ENCODE measurements around the gene PM20D2. TPM values are rescaled to one million over a fixed set of nuclear protein-coding genes. Genes with fewer than 3 reads are reported as not detected.

PM20D2 gene
- total RNA-seq, 4 donors from 2014 or later = 15.3 to 18.6 (median 16.7) TPM

DNA sequence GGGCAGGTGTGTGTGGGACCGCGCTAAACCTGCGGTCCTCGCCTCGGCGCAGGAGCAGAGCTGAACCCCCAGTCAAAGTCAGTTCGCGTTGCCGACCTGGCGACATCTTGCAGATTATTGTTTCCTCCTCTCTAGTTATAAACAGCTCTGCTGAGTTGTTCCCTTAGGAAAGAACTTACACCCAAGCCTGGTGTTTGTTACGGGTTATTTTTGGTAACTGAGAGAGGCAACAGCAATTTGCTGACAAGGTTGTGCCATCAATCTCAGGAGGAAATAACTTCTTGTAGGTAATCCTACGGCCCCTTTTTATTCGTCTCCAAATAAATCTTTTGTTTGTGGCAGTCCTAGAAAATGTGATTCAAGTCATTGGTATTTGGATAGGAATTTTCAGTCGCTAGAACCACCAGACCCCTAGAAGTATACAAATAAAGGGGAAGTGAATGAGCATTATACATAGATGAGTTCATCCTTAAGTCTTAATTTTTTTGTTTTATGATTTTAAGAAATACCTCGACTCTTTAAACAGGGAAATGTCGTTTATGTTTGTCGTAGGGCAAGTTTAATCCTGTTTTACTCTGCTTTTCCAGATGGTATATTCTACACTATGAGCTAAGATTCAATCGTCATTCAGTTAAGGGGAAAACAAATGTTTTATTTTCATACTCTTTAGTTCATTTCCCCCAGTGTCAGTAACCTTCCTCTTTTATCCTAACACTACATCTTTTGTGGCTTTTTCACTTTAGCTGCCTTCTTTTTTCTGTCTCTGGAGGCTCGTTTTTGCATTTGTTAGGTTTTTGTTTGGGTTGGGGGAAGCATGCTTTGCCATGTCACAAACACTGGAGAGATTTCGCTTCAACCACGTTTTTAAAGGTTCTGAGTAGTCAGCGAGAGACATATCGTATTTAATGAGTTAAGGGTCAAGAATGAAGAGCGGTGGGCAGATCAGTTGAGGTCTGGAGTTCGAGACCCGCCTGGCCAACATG, 1.2 kb downstream of the PM20D2 start:
- WGBS = 26% methylated on average over 26 of the region's 26 CpGs
- peaks cover 4% of the 10 kb centered on the region for H3K36me3 ChIP-seq
- no peak for DNase-seq (ENCODE audit: low spot score in 2 of 2)
- H3K27ac ChIP-seq = peak overlapping the region; percentile 86
- TF ChIP-seq CTCF (IDR thresholded peaks at IDR 0.05) (no peak), EP300 (IDR thresholded peaks at IDR 0.05) (no peak), POLR2AphosphoS5 (IDR thresholded peaks at IDR 0.05) (no peak), POLR2A (IDR thresholded peaks at IDR 0.05) (no peak)
- H3K4me1 ChIP-seq = peaks cover 12% of the 10 kb centered on the region
- H3K27me3 ChIP-seq = no peaks in the 10 kb centered on the region
- H3K9me3 ChIP-seq = no peaks in the 10 kb centered on the region
- H3K4me3 ChIP-seq = peak overlapping the region; percentile 91

DNA sequence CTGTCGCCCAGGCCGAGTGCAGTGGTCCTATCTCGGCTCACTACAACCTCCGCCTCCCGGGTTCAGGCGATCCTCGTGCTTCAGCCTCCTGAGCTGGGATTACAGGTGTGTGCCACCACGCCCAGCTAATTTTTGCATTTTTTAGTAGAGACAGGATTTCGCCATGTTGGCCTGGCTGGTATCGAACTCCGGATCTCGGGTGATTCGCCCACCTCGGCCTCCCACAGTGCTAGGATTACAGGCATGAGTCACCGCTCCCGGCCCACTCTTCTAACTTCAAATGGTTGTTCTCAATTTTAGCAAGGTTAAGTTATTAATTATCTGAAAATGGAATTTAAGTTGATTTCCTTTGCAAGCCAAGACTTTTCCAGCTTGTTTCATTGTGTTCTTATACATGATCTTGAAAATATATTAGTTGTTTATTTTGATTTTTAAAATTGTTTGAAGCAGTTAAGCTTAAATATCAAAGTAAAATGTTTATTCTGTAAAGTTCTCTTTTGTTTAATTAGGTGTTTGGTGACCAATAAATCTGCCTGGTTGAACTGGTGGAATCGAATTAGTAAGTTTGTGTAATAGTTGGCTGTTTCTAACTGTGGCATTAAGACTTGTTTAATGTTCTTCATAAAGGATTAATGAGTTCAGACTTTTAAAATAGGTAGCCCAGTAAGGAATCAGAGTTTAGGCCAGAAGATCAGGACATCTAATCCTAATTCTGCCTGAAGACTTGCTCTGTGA, 2.3 kb downstream of the PM20D2 start:
- H3K27me3 ChIP-seq = no peaks in the 10 kb centered on the region
- H3K36me3 ChIP-seq = peaks cover 4% of the 10 kb centered on the region
- peaks cover 12% of the 10 kb centered on the region for H3K4me1 ChIP-seq
- H3K9me3 ChIP-seq = no peaks in the 10 kb centered on the region
- TF ChIP-seq EP300 (IDR thresholded peaks at IDR 0.05) = no peak
- no peak for TF ChIP-seq CTCF (IDR thresholded peaks at IDR 0.05)
- no peak for TF ChIP-seq POLR2AphosphoS5 (IDR thresholded peaks at IDR 0.05)
- TF ChIP-seq POLR2A (IDR thresholded peaks at IDR 0.05) = no peak
- no peak overlapping the region for H3K4me3 ChIP-seq
- no peak for DNase-seq (ENCODE audit: low spot score in 2 of 2)
- no peak overlapping the region for H3K27ac ChIP-seq
- 83% methylated on average over 17 of the region's 17 CpGs for WGBS

DNA sequence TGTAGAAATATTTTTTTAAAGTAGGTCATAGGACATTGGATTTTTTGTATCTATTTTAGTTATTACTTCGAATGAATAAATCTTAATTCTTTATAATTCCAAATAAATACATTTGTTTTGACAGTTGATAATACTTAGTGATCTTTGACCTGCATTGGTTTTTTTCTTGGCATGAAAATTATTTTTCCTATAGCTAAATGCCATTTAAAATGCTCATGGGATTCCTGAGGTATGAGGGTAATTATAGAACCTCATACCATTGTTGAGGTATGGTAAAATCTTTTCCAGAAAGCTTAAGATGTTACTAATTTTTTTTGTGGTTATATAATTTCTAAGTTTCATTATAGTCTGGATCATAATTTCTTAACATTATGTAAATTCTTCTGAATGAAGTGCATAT, 8.3 kb downstream of the PM20D2 start:
- no peak for DNase-seq (ENCODE audit: low spot score in 2 of 2)
- no peak overlapping the region for H3K4me3 ChIP-seq
- no peaks in the 10 kb centered on the region for H3K27me3 ChIP-seq
- 75% methylated on average over 1 of the region's 1 CpG for WGBS
- peaks cover 4% of the 10 kb centered on the region for H3K36me3 ChIP-seq
- no peaks in the 10 kb centered on the region for H3K4me1 ChIP-seq
- H3K27ac ChIP-seq = no peak overlapping the region
- TF ChIP-seq EP300 (IDR thresholded peaks at IDR 0.05) = no peak
- TF ChIP-seq POLR2AphosphoS5 (IDR thresholded peaks at IDR 0.05) = no peak
- TF ChIP-seq CTCF (IDR thresholded peaks at IDR 0.05) = no peak
- TF ChIP-seq POLR2A (IDR thresholded peaks at IDR 0.05) = no peak
- H3K9me3 ChIP-seq = no peaks in the 10 kb centered on the region

- H3K27ac ChIP-seq = no peak overlapping the region
These were observed 14.7 kb downstream of the PM20D2 start for GRCh38 chr6:89160331-89161092.

More at GRCh38 chr6:89160331-89161092, 14.7 kb downstream of the PM20D2 start:
- no peaks in the 10 kb centered on the region for H3K27me3 ChIP-seq
- TF ChIP-seq CTCF (IDR thresholded peaks at IDR 0.05) (no peak), POLR2AphosphoS5 (IDR thresholded peaks at IDR 0.05) (no peak), EP300 (IDR thresholded peaks at IDR 0.05) (no peak), POLR2A (IDR thresholded peaks at IDR 0.05) (no peak)
- H3K4me3 ChIP-seq = no peak overlapping the region
- H3K9me3 ChIP-seq = no peaks in the 10 kb centered on the region
- H3K36me3 ChIP-seq = peaks cover 25% of the 10 kb centered on the region
- no peak for DNase-seq (ENCODE audit: low spot score in 2 of 2)
- WGBS = 96% methylated on average over 4 of the region's 4 CpGs
- H3K4me1 ChIP-seq = no peaks in the 10 kb centered on the region

Measured in suprapubic skin (tissue), 4 donors.